HCT116 (cell line): ENCODE data around the gene CTNND1. TPM values are rescaled to one million over a fixed set of nuclear protein-coding genes. Genes with fewer than 3 reads are reported as not detected.

Experiments
- ATAC-seq: fragments of 200-7000 bp; cut with Tn5 transposase; 2 replicates; pipeline ENCODE4 v1.9.1; 2020; ENCODE audit warnings: mild to moderate bottlenecking, moderate library complexity
- BruUV-seq: library from RNA; stranded (reverse); fragments of 400-500 nt; replicated peaks from 2 replicates; lab custom pipeline; 2021; lab: Mats Ljungman, UMichigan
- CTCF ChIA-PET: fragments of 300-600 bp; sonication (Branson Sonifier 250); formaldehyde crosslinking; loops from one replicate; lab custom pipeline; 2021; ENCODE audit warnings: antibody characterized with exemption; lab: Charles Lee
- POLR2A ChIA-PET: fragments of 300-600, 350-600 bp; sonication (Branson Sonifier 250); formaldehyde crosslinking; loops from one replicate; lab custom pipeline; 2021; ENCODE audit warnings: antibody characterized with exemption; lab: Charles Lee
- RAD21 ChIA-PET, 2 experiments: fragments of 300-600 bp; sonication (Branson Sonifier 250); formaldehyde crosslinking; loops; one replicate each; lab custom pipeline; 2023; ENCODE audit warnings: low total read pairs in 2 of 2; ENCODE audit not compliant: uncharacterized antibody in 2 of 2, unreplicated experiment in 2 of 2, low non-redundant PET in 1 of 2; lab: Charles Lee
- DNase-seq: peaks from one replicate; pipeline ENCODE4 v3.0.0-alpha.2; 2010; ENCODE audit warnings: low read depth, low spot score
- H2AFZ ChIP-seq: fragments of 200-600 bp; shearing (Covaris generic), sonication (generic); 2 replicates; pipeline ENCODE4 v1.6.1; 2017; ENCODE audit warnings: low read depth, mixed run types, mixed read lengths, antibody characterized with exemption, low read length; ENCODE audit not compliant: poor library complexity, severe bottlenecking
- H3K27ac ChIP-seq: 2 replicates; pipeline ENCODE4 v1.5.1; 2012; ENCODE audit warnings: low read depth, low read length
- H3K27me3 ChIP-seq: fragments of 200-600 bp; sonication (generic); 2 replicates; pipeline ENCODE4 v1.6.1; 2016; ENCODE audit warnings: mixed run types, low read length, mixed read lengths; ENCODE audit not compliant: insufficient read depth
- H3K36me3 ChIP-seq, 2 experiments: fragments of 200-500 bp in 1 of 2; fragments of 200-600 bp in 1 of 2; sonication (Bioruptor generic) in 1 of 2; sonication (generic) in 1 of 2; 2 replicates each; pipeline versions ENCODE4 v1.5.1 to v1.6.1; 2014 to 2016; ENCODE audit warnings: low read length in 2 of 2, inconsistent platforms in 1 of 2, mixed read lengths in 1 of 2, mixed run types in 1 of 2; ENCODE audit not compliant: insufficient read depth in 2 of 2, control insufficient read depth in 1 of 2
- H3K4me1 ChIP-seq, 2 experiments: fragments of 200-600 bp in 1 of 2; sonication (generic) in 1 of 2; 2 replicates each; pipeline versions ENCODE4 v1.5.1 to v1.6.1; 2012 to 2017; ENCODE audit warnings: low read length in 2 of 2, inconsistent platforms in 1 of 2, mild to moderate bottlenecking in 1 of 2, mixed read lengths in 1 of 2, mixed run types in 1 of 2, moderate library complexity in 1 of 2; ENCODE audit not compliant: insufficient read depth in 2 of 2, control insufficient read depth in 1 of 2
- H3K4me2 ChIP-seq: fragments of 200-600 bp; sonication (generic); 2 replicates; pipeline ENCODE4 v1.6.1; 2017; ENCODE audit warnings: mixed run types, low read length, mixed read lengths
- H3K4me3 ChIP-seq, 2 experiments: fragments of 200-600 bp in 1 of 2; sonication (generic) in 1 of 2; replicated peaks in 1 of 2; 2 replicates each; pipeline ENCODE4 v1.5.1; 2011 to 2016; ENCODE audit warnings: low read length in 2 of 2, control low read depth in 1 of 2, low read depth in 1 of 2, mild to moderate bottlenecking in 1 of 2, mixed read lengths in 1 of 2, mixed run types in 1 of 2
- H3K79me2 ChIP-seq: fragments of 200-600 bp; sonication (generic); 2 replicates; pipeline ENCODE4 v1.6.1; 2017; ENCODE audit warnings: mild to moderate bottlenecking, mixed run types, low read length, moderate library complexity, mixed read lengths; ENCODE audit not compliant: insufficient read depth
- H3K9ac ChIP-seq: fragments of 200-600 bp; sonication (generic); 2 replicates; pipeline ENCODE4 v1.6.1; 2016; ENCODE audit warnings: low read length, mixed read lengths
- H3K9me2 ChIP-seq: fragments of 200-600 bp; sonication (generic), shearing (Covaris generic); 2 replicates; pipeline ENCODE4 v1.6.1; 2017; ENCODE audit warnings: mixed run types, mild to moderate bottlenecking, moderate library complexity; ENCODE audit not compliant: insufficient read depth
- H3K9me3 ChIP-seq, 2 experiments: fragments of 200-500 bp in 1 of 2; fragments of 200-600 bp in 1 of 2; sonication (Bioruptor generic) in 1 of 2; sonication (generic) in 1 of 2; 2 replicates each; pipeline ENCODE4 v1.6.1; 2014 to 2017; ENCODE audit warnings: low read length in 2 of 2, mixed read lengths in 2 of 2, inconsistent platforms in 1 of 2, low read depth in 1 of 2, mild to moderate bottlenecking in 1 of 2, mixed run types in 1 of 2, moderate library complexity in 1 of 2; ENCODE audit not compliant: control insufficient read depth in 1 of 2, insufficient read depth in 1 of 2
- H4K20me1 ChIP-seq: fragments of 200-600 bp; sonication (generic), shearing (Covaris generic); 2 replicates; pipeline ENCODE4 v1.6.1; 2017; ENCODE audit warnings: mixed run types, mild to moderate bottlenecking, moderate library complexity; ENCODE audit not compliant: insufficient read depth
- CEBPB ChIP-seq: IDR thresholded peaks from 2 replicates; pipeline ENCODE4 v1.6.1; 2012; ENCODE audit warnings: low read depth
- CTCF ChIP-seq, 3 experiments: fragments of 200-600 bp in 1 of 3; sonication (generic) in 1 of 3; IDR thresholded peaks in 2 of 3; conservative IDR thresholded peaks in 1 of 3; 2 replicates each; pipeline ENCODE4 v1.5.1; 2012 to 2017; ENCODE audit warnings: low read depth in 2 of 3, low read length in 2 of 3, antibody characterized with exemption in 1 of 3, borderline replicate concordance in 1 of 3, control low read depth in 1 of 3, mild to moderate bottlenecking in 1 of 3, mixed read lengths in 1 of 3, mixed run types in 1 of 3, moderate library complexity in 1 of 3; ENCODE audit not compliant: insufficient read depth in 1 of 3
- ELF1 ChIP-seq: IDR thresholded peaks from 2 replicates; pipeline ENCODE4 v1.6.1; 2012; ENCODE audit warnings: low read depth, borderline replicate concordance
- EZH2 ChIP-seq: fragments of 200-600 bp; sonication (generic); IDR thresholded peaks from 2 replicates; pipeline ENCODE4 v1.6.1; 2017; ENCODE audit warnings: antibody characterized with exemption, mixed run types
- EZH2phosphoT487 ChIP-seq: fragments of 200-600 bp; IDR thresholded peaks from 2 replicates; pipeline ENCODE4 v1.6.1; 2018; ENCODE audit warnings: antibody characterized with exemption, borderline replicate concordance
- FOSL1 ChIP-seq: IDR thresholded peaks from 2 replicates; pipeline ENCODE4 v1.6.1; 2012; ENCODE audit warnings: low read depth
- JUND ChIP-seq: IDR thresholded peaks from 2 replicates; pipeline ENCODE4 v1.6.1; 2012
- MAX ChIP-seq: IDR thresholded peaks from 2 replicates; pipeline ENCODE4 v1.6.1; 2012
- POLR2A ChIP-seq: IDR thresholded peaks from 2 replicates; pipeline ENCODE4 v1.7.0; 2011; ENCODE audit warnings: borderline replicate concordance; ENCODE audit not compliant: insufficient read depth, insufficient read length; ENCODE audit errors: extremely low read depth
- RAD21 ChIP-seq: IDR thresholded peaks from 2 replicates; pipeline ENCODE4 v1.6.1; 2012; ENCODE audit warnings: low read depth, mild to moderate bottlenecking
- SIN3A ChIP-seq: IDR thresholded peaks from 2 replicates; pipeline ENCODE4 v1.6.1; 2012; ENCODE audit warnings: low read depth
- SP1 ChIP-seq: IDR thresholded peaks from 2 replicates; pipeline ENCODE4 v1.6.1; 2012; ENCODE audit warnings: low read depth
- SRF ChIP-seq: IDR thresholded peaks from 2 replicates; pipeline ENCODE4 v1.6.1; 2012; ENCODE audit warnings: low read depth
- TCF7L2 ChIP-seq: IDR thresholded peaks from 2 replicates; pipeline ENCODE4 v1.7.0; 2011; ENCODE audit warnings: borderline replicate concordance, inconsistent platforms; ENCODE audit not compliant: insufficient read depth, insufficient read length; ENCODE audit errors: extremely low read depth
- YY1 ChIP-seq: IDR thresholded peaks from 2 replicates; pipeline ENCODE4 v1.6.1; 2011; ENCODE audit warnings: low read length, low read depth, moderate library complexity, mild to moderate bottlenecking; ENCODE audit not compliant: insufficient replicate concordance; ENCODE audit errors: extremely low read depth
- ZBTB33 ChIP-seq: IDR thresholded peaks from 2 replicates; pipeline ENCODE4 v1.6.1; 2011; ENCODE audit warnings: mild to moderate bottlenecking, low read length, moderate library complexity; ENCODE audit not compliant: insufficient replicate concordance; ENCODE audit errors: extremely low read depth
- ZNF274 ChIP-seq: fragments of 200-500 bp; sonication (Bioruptor generic); IDR thresholded peaks from 2 replicates; pipeline ENCODE4 v1.6.1; 2014; ENCODE audit warnings: mild to moderate bottlenecking, low read depth, low read length, inconsistent platforms
- intact Hi-C: fragments of 100-400 bp; cut with micrococcal nuclease; formaldehyde crosslinking; loops from 2 replicates; pipeline ENCODE4 v1.10.0; 2022
- total RNA-seq: library from RNA; stranded (reverse); gene quantifications from one replicate; pipeline ENCODE4 v1.2.1, GENCODE V29; 2021; ENCODE audit not compliant: unreplicated experiment
- TF ChIP-seq, protein P1 (sequence below): IDR thresholded peaks from 2 replicates; pipeline ENCODE4 v1.6.1; 2012; ENCODE audit warnings: low read depth

The CTNND1 gene
- total RNA-seq, 1 experiment from 2014 or later, result 157 TPM

DNA sequence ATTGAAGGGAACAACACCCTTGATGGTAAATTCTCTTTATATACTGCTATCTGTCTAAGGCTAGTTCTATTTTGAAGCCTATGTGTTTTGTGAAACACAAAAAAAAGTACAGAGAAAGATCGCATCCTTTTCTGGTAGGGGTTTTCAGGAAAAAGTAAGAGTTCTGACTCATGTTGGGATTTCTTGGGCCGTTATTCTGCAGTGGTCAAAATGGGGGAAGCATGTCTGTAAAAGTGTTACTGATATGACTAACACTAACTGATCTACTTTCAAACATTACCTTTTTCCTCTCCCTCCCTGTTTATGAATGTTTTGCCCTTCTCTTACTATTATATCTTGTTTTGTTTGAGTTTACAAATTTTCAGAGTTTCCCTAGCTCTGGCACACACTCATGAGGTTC is 53.9 kb downstream of the CTNND1 start:
- no peaks in the 10 kb centered on the region for H3K4me1 ChIP-seq
- ChIA-PET RAD21 (no interaction called here), POLR2A (no interaction called here), CTCF (no interaction called here)
- DNase-seq (no peak), ATAC-seq (no peak)
- peaks cover 52 to 58% of the 10 kb centered on the region in 2 experiments for H3K36me3 ChIP-seq
- H3K79me2 ChIP-seq, result no peaks in the 10 kb centered on the region; the same call in 1 of the 2 replicates
- H3K9me3 ChIP-seq, result no peaks in the 10 kb centered on the region
- H2AFZ ChIP-seq, result no peak overlapping the region
- no peak overlapping the region for H3K27ac ChIP-seq
- H3K27me3 ChIP-seq, result no peaks in the 10 kb centered on the region
- no peaks in the 10 kb centered on the region; the same call in 1 of the 2 replicates for H4K20me1 ChIP-seq
- no peaks in the 10 kb centered on the region for H3K9me2 ChIP-seq
- TF ChIP-seq CEBPB, result no peak
- no peak for TF ChIP-seq RAD21
- TF ChIP-seq EZH2, result no peak
- TF ChIP-seq SP1, result no peak
- TF ChIP-seq TCF7L2, result no peak
- TF ChIP-seq YY1, result no peak
- TF ChIP-seq, protein P1, sequence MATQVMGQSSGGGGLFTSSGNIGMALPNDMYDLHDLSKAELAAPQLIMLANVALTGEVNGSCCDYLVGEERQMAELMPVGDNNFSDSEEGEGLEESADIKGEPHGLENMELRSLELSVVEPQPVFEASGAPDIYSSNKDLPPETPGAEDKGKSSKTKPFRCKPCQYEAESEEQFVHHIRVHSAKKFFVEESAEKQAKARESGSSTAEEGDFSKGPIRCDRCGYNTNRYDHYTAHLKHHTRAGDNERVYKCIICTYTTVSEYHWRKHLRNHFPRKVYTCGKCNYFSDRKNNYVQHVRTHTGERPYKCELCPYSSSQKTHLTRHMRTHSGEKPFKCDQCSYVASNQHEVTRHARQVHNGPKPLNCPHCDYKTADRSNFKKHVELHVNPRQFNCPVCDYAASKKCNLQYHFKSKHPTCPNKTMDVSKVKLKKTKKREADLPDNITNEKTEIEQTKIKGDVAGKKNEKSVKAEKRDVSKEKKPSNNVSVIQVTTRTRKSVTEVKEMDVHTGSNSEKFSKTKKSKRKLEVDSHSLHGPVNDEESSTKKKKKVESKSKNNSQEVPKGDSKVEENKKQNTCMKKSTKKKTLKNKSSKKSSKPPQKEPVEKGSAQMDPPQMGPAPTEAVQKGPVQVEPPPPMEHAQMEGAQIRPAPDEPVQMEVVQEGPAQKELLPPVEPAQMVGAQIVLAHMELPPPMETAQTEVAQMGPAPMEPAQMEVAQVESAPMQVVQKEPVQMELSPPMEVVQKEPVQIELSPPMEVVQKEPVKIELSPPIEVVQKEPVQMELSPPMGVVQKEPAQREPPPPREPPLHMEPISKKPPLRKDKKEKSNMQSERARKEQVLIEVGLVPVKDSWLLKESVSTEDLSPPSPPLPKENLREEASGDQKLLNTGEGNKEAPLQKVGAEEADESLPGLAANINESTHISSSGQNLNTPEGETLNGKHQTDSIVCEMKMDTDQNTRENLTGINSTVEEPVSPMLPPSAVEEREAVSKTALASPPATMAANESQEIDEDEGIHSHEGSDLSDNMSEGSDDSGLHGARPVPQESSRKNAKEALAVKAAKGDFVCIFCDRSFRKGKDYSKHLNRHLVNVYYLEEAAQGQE, result no peak
- TF ChIP-seq MAX, result no peak
- TF ChIP-seq ZBTB33, result no peak
- TF ChIP-seq CTCF (IDR thresholded peaks at IDR 0.05 in 2 of 3, conservative IDR thresholded peaks at IDR 0.05 in 1 of 3; ENCODE audit: borderline replicate concordance in 1 of 3, insufficient read depth in 1 of 3, low read depth in 2 of 3, low read length in 2 of 3), result no peak
- no peak for TF ChIP-seq SIN3A
- TF ChIP-seq FOSL1, result no peak
- TF ChIP-seq JUND, result no peak
- no peak for TF ChIP-seq POLR2A
- TF ChIP-seq ZNF274, result no peak
- no peak for TF ChIP-seq SRF
- TF ChIP-seq ELF1, result no peak
- TF ChIP-seq EZH2phosphoT487, result no peak
- no peak overlapping the region for H3K4me2 ChIP-seq
- BruUV-seq, result no TSS peak
- no peak overlapping the region for H3K9ac ChIP-seq
- intact Hi-C loops, result no loop called here
- H3K4me3 ChIP-seq, result no peak overlapping the region
